ENCODE data around the gene KSR2. TPM values are rescaled to one million over a fixed set of nuclear protein-coding genes. Genes with fewer than 3 reads are reported as not detected.
A peak's percentile ranks its signal among the peaks of the same experiment; 100 is the strongest.

Gene KSR2
- total and polyA plus RNA-seq, 2 of the 4 experiments (the other 2 are of a cell fraction) = not detected

GRCh38 chr12:117469883-117470483 lies 498.8 kb downstream of the KSR2 start:
- no peak overlapping the region for H3K56ac ChIP-seq (ENCODE audit: extremely low read depth, insufficient read depth, low read length)
- H3K79me1 ChIP-seq (ENCODE audit: low read depth in 1 of 2, low read length in 2 of 2) = no peaks in the 10 kb centered on the region
- no peaks in the 10 kb centered on the region for H3K4me1 ChIP-seq (ENCODE audit: control insufficient read depth, insufficient read depth, low read length)
- H3K4ac ChIP-seq (ENCODE audit: low read depth, low read length) = no peak overlapping the region
- no TSS peak for BruUV-seq (replicated peaks)
- H3K23ac ChIP-seq (ENCODE audit: low read depth, low read length) = no peak overlapping the region
- peaks cover 41% of the 10 kb centered on the region for H3K9me3 ChIP-seq (ENCODE audit: control insufficient read depth, insufficient read depth, low read length)
- intact Hi-C loops (cut with micrococcal nuclease) (no loop called here), in situ Hi-C loops (cut with MboI; ENCODE audit: low sequenced_read_pairs) (no loop called here), dilution Hi-C loops (cut with HindIII; ENCODE audit: low sequenced_read_pairs, unreplicated experiment) (no loop called here)
- no peaks in the 10 kb centered on the region for H3K9me1 ChIP-seq (ENCODE audit: insufficient read depth, low read length)
- H2AFZ ChIP-seq (replicated peaks; ENCODE audit: low read length, poor library complexity) = no peak overlapping the region
- ChIA-PET CTCF (no interaction called here), POLR2A (ENCODE audit: unreplicated experiment) (no interaction called here)
- H3K36me3 ChIP-seq (ENCODE audit: control insufficient read depth, insufficient read depth, low read length) = no peaks in the 10 kb centered on the region
- DNase-seq = no peak
- H3K4me3 ChIP-seq (ENCODE audit: insufficient read depth, low read depth, low read length) = no peak overlapping the region
- no peak overlapping the region for H4K8ac ChIP-seq (ENCODE audit: low read depth in 2 of 2, low read length in 2 of 2)
- 33 to 89% methylated on average over 3 to 4 of the region's 4 CpGs for WGBS, 2 experiments (ENCODE audit: extremely low coverage in 2 of 2, insufficient read length in 1 of 2)
- H2BK15ac ChIP-seq (ENCODE audit: low read depth, low read length) = no peak overlapping the region
- H2BK20ac ChIP-seq (ENCODE audit: low read depth, low read length) = no peak overlapping the region
- no peak overlapping the region for H3K18ac ChIP-seq (ENCODE audit: low read depth, low read length)
- TF ChIP-seq BHLHE40 (IDR thresholded peaks at IDR 0.05; ENCODE audit: low read depth, low read length) (no peak), POLR2A (IDR thresholded peaks at IDR 0.05; ENCODE audit: low read depth, low read length) (no peak), ELK1 (IDR thresholded peaks at IDR 0.05; ENCODE audit: borderline replicate concordance, low read depth, low read length) (no peak), FOS (IDR thresholded peaks at IDR 0.05; ENCODE audit: low read depth, low read length) (no peak)
- H2BK120ac ChIP-seq (ENCODE audit: low read depth, low read length) = no peak overlapping the region
- H4K5ac ChIP-seq (ENCODE audit: low read depth, low read length) = no peak overlapping the region
- H2AK5ac ChIP-seq (ENCODE audit: low read depth, low read length) = no peak overlapping the region
- H3K9ac ChIP-seq (ENCODE audit: low read depth, low read length) = no peak overlapping the region
- H2AK9ac ChIP-seq (replicated peaks; ENCODE audit: low read depth, low read length, poor library complexity) = no peak overlapping the region
- H4K20me1 ChIP-seq (ENCODE audit: insufficient read depth, low read length) = no peaks in the 10 kb centered on the region
- no peak overlapping the region for H4K91ac ChIP-seq (ENCODE audit: insufficient read depth, low read depth, low read length)
- no peak overlapping the region for H3K14ac ChIP-seq (replicated peaks; ENCODE audit: low read depth, low read length)
- H3K27ac ChIP-seq (ENCODE audit: insufficient read depth, low read length) = no peak overlapping the region
- H3K4me2 ChIP-seq (ENCODE audit: low read depth, low read length) = no peak overlapping the region
- H3K27me3 ChIP-seq (ENCODE audit: control insufficient read depth, insufficient read depth, low read length) = no peaks in the 10 kb centered on the region
- peak overlapping the region; percentile 62 for H2BK5ac ChIP-seq (ENCODE audit: low read depth, low read length, poor library complexity, severe bottlenecking)
- ATAC-seq (ENCODE audit: low read depth) = no peak

Data from IMR-90 (cell line).